ENCODE results near the gene PPP3CA.

PPP3CA gene

DNA sequence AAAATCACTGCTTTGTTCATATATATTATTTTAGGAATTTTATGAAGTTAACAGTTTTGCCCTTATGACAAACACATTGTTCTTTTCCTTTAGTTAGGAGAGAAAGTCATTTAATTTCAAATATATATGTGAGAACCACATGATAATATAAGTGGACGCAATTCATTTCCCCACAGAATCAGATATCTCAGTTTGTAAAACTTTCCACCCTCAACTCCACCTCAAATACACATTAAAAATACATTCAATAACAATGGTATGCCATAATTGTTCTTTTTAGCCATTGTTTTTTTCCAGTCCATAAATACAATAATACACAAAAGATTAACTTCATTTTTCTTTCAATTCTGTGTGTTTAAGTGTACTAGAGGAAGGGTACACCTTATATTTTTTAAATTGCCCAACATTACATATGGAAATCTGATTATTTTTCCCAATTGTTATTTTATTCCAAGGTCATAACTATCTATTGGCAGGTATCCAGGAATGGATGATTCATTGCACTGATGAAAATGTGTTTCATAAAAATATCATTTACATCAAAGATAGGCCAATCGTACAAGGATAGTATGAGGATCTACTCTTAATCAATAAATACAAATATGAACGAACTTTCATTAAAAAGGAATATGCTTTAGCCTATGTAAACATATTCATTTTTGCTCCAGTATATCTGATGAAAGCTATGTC lies 125.0 kb downstream of the PPP3CA start:
- CTCF ChIA-PET = no interaction called here
- POLR2A ChIA-PET = no interaction called here
- no CpG with 5 or more reads among the region's 3 CpGs for WGBS (ENCODE audit: insufficient coverage)

DNA sequence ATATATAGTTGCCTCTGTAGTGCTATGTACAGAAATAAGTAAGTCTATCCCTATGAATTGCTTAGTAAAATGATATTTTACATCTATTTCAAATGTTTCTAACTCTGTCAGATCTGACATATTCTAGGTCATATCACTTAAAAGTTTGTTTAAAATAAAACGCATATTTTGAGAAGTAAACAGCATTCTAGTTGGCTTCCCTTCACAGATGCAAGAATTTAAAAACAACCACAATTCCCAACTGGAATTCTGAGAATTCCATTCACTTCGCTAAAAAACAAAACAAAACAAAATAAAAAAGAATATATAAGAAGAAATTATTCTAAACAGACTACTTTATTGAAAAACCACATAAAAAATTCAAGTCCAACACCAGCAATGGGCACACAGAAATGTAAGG lies 126.0 kb downstream of the PPP3CA start:
- ChIA-PET CTCF (no interaction called here), POLR2A (no interaction called here)
- no peaks in the 10 kb centered on the region for H3K4me1 ChIP-seq (ENCODE audit: control extremely low read depth in 1 of 4, control insufficient read depth in 4 of 4, insufficient read depth in 4 of 4, low read length in 3 of 4)
- WGBS (ENCODE audit: insufficient coverage) = 100% methylated on average over 1 of the region's 2 CpGs
- no peaks in the 10 kb centered on the region for H3K9me3 ChIP-seq (ENCODE audit: control extremely low read depth in 1 of 5, control insufficient read depth in 4 of 5, insufficient read depth in 2 of 5, low read depth in 1 of 5, low read length in 4 of 5)
- no peaks in the 10 kb centered on the region for H3K36me3 ChIP-seq (ENCODE audit: control insufficient read depth in 4 of 4, insufficient read depth in 4 of 4, low read length in 3 of 4)
- H3K27ac ChIP-seq (ENCODE audit: insufficient read depth in 1 of 2, low read depth in 1 of 2, low read length in 2 of 2, poor library complexity in 1 of 2, severe bottlenecking in 2 of 2) = no peak overlapping the region
- H3K27me3 ChIP-seq (replicated peaks in 2 of 5; ENCODE audit: control insufficient read depth in 4 of 5, insufficient read depth in 5 of 5, low read length in 4 of 5) = no peaks in the 10 kb centered on the region
- no peak for DNase-seq
- no peak overlapping the region for H3K4me3 ChIP-seq (ENCODE audit: control insufficient read depth in 1 of 7, extremely low read depth in 1 of 7, insufficient read depth in 4 of 7, low read depth in 2 of 7, low read length in 6 of 7)

More for the DNA sequence above, 125.0 kb downstream of the PPP3CA start:
- no peak for DNase-seq
- Histone ChIP-seq H3K27ac (ENCODE audit: insufficient read depth in 1 of 2, low read depth in 1 of 2, low read length in 2 of 2, poor library complexity in 1 of 2, severe bottlenecking in 2 of 2) (no peak overlapping the region), H3K4me3 (ENCODE audit: control insufficient read depth in 1 of 7, extremely low read depth in 1 of 7, insufficient read depth in 4 of 7, low read depth in 2 of 7, low read length in 6 of 7) (no peak overlapping the region), H3K9me3 (ENCODE audit: control extremely low read depth in 1 of 5, control insufficient read depth in 4 of 5, insufficient read depth in 2 of 5, low read depth in 1 of 5, low read length in 4 of 5) (no peaks in the 10 kb centered on the region), H3K4me1 (ENCODE audit: control extremely low read depth in 1 of 4, control insufficient read depth in 4 of 4, insufficient read depth in 4 of 4, low read length in 3 of 4) (no peaks in the 10 kb centered on the region), H3K27me3 (replicated peaks in 2 of 5; ENCODE audit: control insufficient read depth in 4 of 5, insufficient read depth in 5 of 5, low read length in 4 of 5) (no peaks in the 10 kb centered on the region), H3K36me3 (ENCODE audit: control insufficient read depth in 4 of 4, insufficient read depth in 4 of 4, low read length in 3 of 4) (no peaks in the 10 kb centered on the region)

DNA sequence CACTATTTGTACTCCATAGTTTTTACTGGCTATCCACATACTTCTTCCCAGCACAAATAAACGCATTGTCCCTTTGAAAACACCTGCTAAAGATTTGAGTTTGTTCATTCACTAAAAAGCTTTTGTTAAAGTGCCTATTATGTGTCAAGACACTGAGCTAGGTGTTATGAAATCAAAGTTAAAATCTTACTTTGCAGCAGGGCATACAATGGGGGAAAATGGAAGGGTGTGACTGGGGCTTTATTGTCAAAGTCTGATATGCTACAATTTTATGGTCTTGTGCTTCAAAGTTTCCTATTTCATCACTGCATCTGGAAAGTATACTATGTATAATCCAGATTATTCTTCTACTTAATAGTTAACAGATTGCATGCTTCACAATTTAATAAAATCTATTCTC lies 128.4 kb downstream of the PPP3CA start:
- ChIA-PET POLR2A (no interaction called here), CTCF (interaction anchor here (1.3 to 2.0 kb wide), 4 partner anchors 9 to 35 kb away, joined by 3 to 4 read pairs (median 4); no protein-coding TSS in a partner anchor)
- H3K4me1 ChIP-seq (ENCODE audit: control extremely low read depth in 1 of 4, control insufficient read depth in 4 of 4, insufficient read depth in 4 of 4, low read length in 3 of 4) = no peaks in the 10 kb centered on the region
- no peaks in the 10 kb centered on the region for H3K9me3 ChIP-seq (ENCODE audit: control extremely low read depth in 1 of 5, control insufficient read depth in 4 of 5, insufficient read depth in 2 of 5, low read depth in 1 of 5, low read length in 4 of 5)
- H3K4me3 ChIP-seq (ENCODE audit: control insufficient read depth in 1 of 7, extremely low read depth in 1 of 7, insufficient read depth in 4 of 7, low read depth in 2 of 7, low read length in 6 of 7) = no peak overlapping the region
- 100% methylated on average over 1 of the region's 1 CpG for WGBS (ENCODE audit: insufficient coverage)
- H3K27ac ChIP-seq (ENCODE audit: insufficient read depth in 1 of 2, low read depth in 1 of 2, low read length in 2 of 2, poor library complexity in 1 of 2, severe bottlenecking in 2 of 2) = no peak overlapping the region
- DNase-seq = no peak
- no peaks in the 10 kb centered on the region for H3K36me3 ChIP-seq (ENCODE audit: control insufficient read depth in 4 of 4, insufficient read depth in 4 of 4, low read length in 3 of 4)
- H3K27me3 ChIP-seq (replicated peaks in 2 of 5; ENCODE audit: control insufficient read depth in 4 of 5, insufficient read depth in 5 of 5, low read length in 4 of 5) = no peaks in the 10 kb centered on the region

DNA sequence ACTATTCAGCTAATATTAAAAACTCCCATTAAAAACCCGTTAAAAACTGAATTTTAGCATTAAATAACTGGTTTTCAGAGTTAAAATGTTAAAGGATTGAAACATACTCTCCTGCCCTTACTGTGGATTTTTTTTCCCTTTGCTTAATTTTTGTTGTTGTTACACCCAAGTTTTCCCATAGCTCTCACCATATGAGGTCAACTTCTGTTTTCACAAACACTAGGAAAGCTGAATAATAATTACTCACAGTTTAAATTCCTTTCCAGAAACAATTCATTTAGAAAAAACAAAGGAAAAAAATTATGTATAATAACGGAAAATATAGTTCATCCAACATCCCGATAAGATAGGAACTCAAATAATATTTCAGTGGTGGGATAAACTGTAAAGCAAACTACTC lies 129.0 kb downstream of the PPP3CA start:
- Histone ChIP-seq H3K9me3 (ENCODE audit: control extremely low read depth in 1 of 5, control insufficient read depth in 4 of 5, insufficient read depth in 2 of 5, low read depth in 1 of 5, low read length in 4 of 5) (no peaks in the 10 kb centered on the region), H3K4me1 (ENCODE audit: control extremely low read depth in 1 of 4, control insufficient read depth in 4 of 4, insufficient read depth in 4 of 4, low read length in 3 of 4) (no peaks in the 10 kb centered on the region), H3K27me3 (replicated peaks in 2 of 5; ENCODE audit: control insufficient read depth in 4 of 5, insufficient read depth in 5 of 5, low read length in 4 of 5) (no peaks in the 10 kb centered on the region), H3K27ac (ENCODE audit: insufficient read depth in 1 of 2, low read depth in 1 of 2, low read length in 2 of 2, poor library complexity in 1 of 2, severe bottlenecking in 2 of 2) (no peak overlapping the region), H3K36me3 (ENCODE audit: control insufficient read depth in 4 of 4, insufficient read depth in 4 of 4, low read length in 3 of 4) (no peaks in the 10 kb centered on the region), H3K4me3 (ENCODE audit: control insufficient read depth in 1 of 7, extremely low read depth in 1 of 7, insufficient read depth in 4 of 7, low read depth in 2 of 7, low read length in 6 of 7) (no peak overlapping the region)
- DNase-seq = no peak
- WGBS (ENCODE audit: insufficient coverage) = no CpG with 5 or more reads among the region's 3 CpGs
- CTCF ChIA-PET = interaction anchor here (1.3 to 2.0 kb wide), 3 partner anchors 9 to 31 kb away, joined by 3 to 4 read pairs (median 3); no protein-coding TSS in a partner anchor
- POLR2A ChIA-PET = no interaction called here

DNA sequence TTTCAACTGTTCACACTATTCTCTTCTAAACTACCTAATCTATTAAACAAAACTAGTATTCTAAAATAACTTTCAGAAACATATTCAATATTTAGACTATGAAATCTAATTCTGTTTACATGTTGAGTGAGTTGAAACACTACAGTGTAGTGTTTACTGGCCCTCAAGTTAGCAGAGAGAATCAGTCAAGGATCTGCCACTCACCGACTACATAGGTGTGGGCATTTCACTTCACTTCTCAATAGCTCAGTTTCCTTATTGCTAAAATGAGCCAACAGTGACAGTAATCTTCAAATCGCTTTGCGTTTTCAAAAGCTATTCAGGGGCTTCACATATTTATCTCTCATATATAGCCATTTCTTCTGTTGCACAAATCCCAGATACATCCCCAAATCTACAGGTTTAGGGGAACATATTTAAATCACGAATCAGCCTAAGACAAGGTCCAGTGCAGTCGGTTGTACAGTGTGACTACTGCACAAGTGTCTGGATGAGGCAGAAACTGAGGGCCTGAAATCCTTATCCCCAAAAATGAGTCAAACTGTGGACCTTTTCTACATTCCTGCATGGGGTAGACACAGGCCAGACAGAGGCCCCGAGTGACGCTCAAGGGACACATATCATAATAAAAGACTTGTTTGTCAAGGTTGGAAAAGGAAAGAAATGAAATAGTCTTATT lies 129.8 kb downstream of the PPP3CA start:
- no peak for DNase-seq
- POLR2A ChIA-PET = no interaction called here

DNA sequence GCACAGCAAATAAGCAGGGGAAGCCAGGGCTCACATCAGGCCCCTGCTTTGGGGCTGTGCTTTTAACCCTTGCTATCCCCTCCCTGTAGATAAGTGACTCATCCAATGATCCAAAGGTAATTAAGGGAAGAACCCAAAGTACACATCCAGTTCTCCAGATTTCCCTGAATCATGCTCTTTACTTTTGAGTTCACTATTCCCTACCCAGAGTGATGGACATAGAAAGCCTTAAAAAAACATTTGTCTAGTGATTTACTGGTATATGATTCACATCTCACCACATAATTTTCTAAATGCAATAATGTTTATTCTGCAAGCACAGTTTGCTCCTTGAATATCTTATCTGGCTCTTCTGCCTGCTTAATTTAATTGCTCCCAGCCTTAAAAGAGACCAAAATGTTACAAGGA lies 136.2 kb downstream of the PPP3CA start:
- Histone ChIP-seq H3K27ac (ENCODE audit: insufficient read depth in 1 of 2, low read depth in 1 of 2, low read length in 2 of 2, poor library complexity in 1 of 2, severe bottlenecking in 2 of 2) (no peak overlapping the region), H3K4me3 (ENCODE audit: control insufficient read depth in 1 of 7, extremely low read depth in 1 of 7, insufficient read depth in 4 of 7, low read depth in 2 of 7, low read length in 6 of 7) (no peak overlapping the region)
- POLR2A ChIA-PET = no interaction called here

More for the DNA sequence above, 129.8 kb downstream of the PPP3CA start:
- H3K4me1 ChIP-seq (ENCODE audit: control extremely low read depth in 1 of 4, control insufficient read depth in 4 of 4, insufficient read depth in 4 of 4, low read length in 3 of 4) = no peaks in the 10 kb centered on the region
- no peak overlapping the region for H3K4me3 ChIP-seq (ENCODE audit: control insufficient read depth in 1 of 7, extremely low read depth in 1 of 7, insufficient read depth in 4 of 7, low read depth in 2 of 7, low read length in 6 of 7)
- CTCF ChIA-PET = interaction anchor here (1.2 to 2.0 kb wide), 3 partner anchors 8 to 293 kb away, joined by 3 to 4 read pairs (median 3); no protein-coding TSS in a partner anchor
- no peaks in the 10 kb centered on the region for H3K9me3 ChIP-seq (ENCODE audit: control extremely low read depth in 1 of 5, control insufficient read depth in 4 of 5, insufficient read depth in 2 of 5, low read depth in 1 of 5, low read length in 4 of 5)
- H3K27me3 ChIP-seq (replicated peaks in 2 of 5; ENCODE audit: control insufficient read depth in 4 of 5, insufficient read depth in 5 of 5, low read length in 4 of 5) = no peaks in the 10 kb centered on the region
- WGBS (ENCODE audit: insufficient coverage) = 85% methylated on average over 5 of the region's 7 CpGs
- H3K27ac ChIP-seq (ENCODE audit: insufficient read depth in 1 of 2, low read depth in 1 of 2, low read length in 2 of 2, poor library complexity in 1 of 2, severe bottlenecking in 2 of 2) = no peak overlapping the region
- no peaks in the 10 kb centered on the region for H3K36me3 ChIP-seq (ENCODE audit: control insufficient read depth in 4 of 4, insufficient read depth in 4 of 4, low read length in 3 of 4)

DNA sequence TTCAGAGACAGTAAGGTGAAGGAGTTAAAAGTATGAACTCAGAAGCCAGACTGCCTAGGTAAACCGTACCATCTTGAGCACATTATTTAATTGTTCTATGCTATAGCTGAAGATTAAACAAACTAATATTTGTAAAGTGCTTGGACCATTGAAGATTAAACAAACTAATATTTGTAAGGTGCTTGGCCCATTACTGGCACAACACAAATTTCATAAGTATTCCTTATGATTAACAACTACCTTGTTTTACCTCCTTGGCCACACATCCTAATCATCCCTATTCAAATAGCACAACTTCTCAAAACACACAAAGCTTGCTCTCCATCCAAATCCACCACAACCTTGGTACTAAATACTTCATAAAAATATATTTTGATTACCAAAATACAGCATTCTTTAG lies 137.0 kb downstream of the PPP3CA start:
- Histone ChIP-seq H3K4me1 (ENCODE audit: control extremely low read depth in 1 of 4, control insufficient read depth in 4 of 4, insufficient read depth in 4 of 4, low read length in 3 of 4) (peaks cover 5 to 16% (median 10%) of the 10 kb centered on the region in 4 experiments), H3K4me3 (ENCODE audit: control insufficient read depth in 1 of 7, extremely low read depth in 1 of 7, insufficient read depth in 4 of 7, low read depth in 2 of 7, low read length in 6 of 7) (no peak overlapping the region), H3K27me3 (replicated peaks in 2 of 5; ENCODE audit: control insufficient read depth in 4 of 5, insufficient read depth in 5 of 5, low read length in 4 of 5) (no peaks in the 10 kb centered on the region), H3K36me3 (ENCODE audit: control insufficient read depth in 4 of 4, insufficient read depth in 4 of 4, low read length in 3 of 4) (peaks cover 0 to 3% (median 0%) of the 10 kb centered on the region in 4 experiments), H3K27ac (ENCODE audit: insufficient read depth in 1 of 2, low read depth in 1 of 2, low read length in 2 of 2, poor library complexity in 1 of 2, severe bottlenecking in 2 of 2) (no peak overlapping the region), H3K9me3 (ENCODE audit: control extremely low read depth in 1 of 5, control insufficient read depth in 4 of 5, insufficient read depth in 2 of 5, low read depth in 1 of 5, low read length in 4 of 5) (no peaks in the 10 kb centered on the region)
- DNase-seq = no peak
- CTCF ChIA-PET = interaction anchor here (1.0 kb wide), 1 partner anchor 8 kb away, joined by 3 read pairs; no protein-coding TSS in a partner anchor
- POLR2A ChIA-PET = no interaction called here
- WGBS (ENCODE audit: insufficient coverage) = no CpG with 5 or more reads among the region's 1 CpG

More for the DNA sequence above, 136.2 kb downstream of the PPP3CA start:
- DNase-seq = no peak
- Histone ChIP-seq H3K9me3 (ENCODE audit: control extremely low read depth in 1 of 5, control insufficient read depth in 4 of 5, insufficient read depth in 2 of 5, low read depth in 1 of 5, low read length in 4 of 5) (no peaks in the 10 kb centered on the region), H3K27me3 (replicated peaks in 2 of 5; ENCODE audit: control insufficient read depth in 4 of 5, insufficient read depth in 5 of 5, low read length in 4 of 5) (no peaks in the 10 kb centered on the region), H3K4me1 (ENCODE audit: control extremely low read depth in 1 of 4, control insufficient read depth in 4 of 4, insufficient read depth in 4 of 4, low read length in 3 of 4) (peaks cover 3 to 8% (median 4%) of the 10 kb centered on the region in 4 experiments), H3K36me3 (ENCODE audit: control insufficient read depth in 4 of 4, insufficient read depth in 4 of 4, low read length in 3 of 4) (peaks cover 0 to 3% (median 0%) of the 10 kb centered on the region in 4 experiments)
- CTCF ChIA-PET = no interaction called here

Measured in common myeloid progenitor, CD34-positive (primary cell).